ENCODE results near the gene NAGPA.
A peak's percentile ranks its signal among the peaks of the same experiment; 100 is the strongest.

NAGPA gene

GRCh38 chr16:5073279-5073629 is 39.5 kb upstream of the NAGPA start:
- Histone ChIP-seq H3K4me1 (ENCODE audit: control insufficient read depth in 1 of 2, insufficient read depth in 1 of 2, low read depth in 1 of 2, low read length in 1 of 2) (peaks cover 14 to 18% of the 10 kb centered on the region in 2 experiments), H3K9me3 (no peaks in the 10 kb centered on the region), H3K4me3 (ENCODE audit: low read depth in 1 of 2, low read length in 1 of 2) (no peak overlapping the region), H3K36me3 (peaks cover 19% of the 10 kb centered on the region), H3K27me3 (peaks cover 6% of the 10 kb centered on the region), H3K27ac (no peak overlapping the region)
- TF ChIP-seq CTCF (IDR thresholded peaks at IDR 0.05): no peak

GRCh38 chr16:5072334-5073278 is 38.9 kb upstream of the NAGPA start:
- H3K27me3 ChIP-seq: peaks cover 6% of the 10 kb centered on the region
- peaks cover 14 to 18% of the 10 kb centered on the region in 2 experiments for H3K4me1 ChIP-seq (ENCODE audit: control insufficient read depth in 1 of 2, insufficient read depth in 1 of 2, low read depth in 1 of 2, low read length in 1 of 2)
- no peak for TF ChIP-seq CTCF (IDR thresholded peaks at IDR 0.05)
- H3K4me3 ChIP-seq (ENCODE audit: low read depth in 1 of 2, low read length in 1 of 2): peak overlapping the region; percentile 73 to 75
- H3K36me3 ChIP-seq: peaks cover 13% of the 10 kb centered on the region
- H3K27ac ChIP-seq: peak overlapping the region; percentile 69
- no peaks in the 10 kb centered on the region for H3K9me3 ChIP-seq

- Histone ChIP-seq H3K27me3 (peaks cover 6% of the 10 kb centered on the region), H3K4me3 (ENCODE audit: low read depth in 1 of 2, low read length in 1 of 2) (peak within 1 kb of the TSS; percentile 73 to 75), H3K9me3 (no peaks in the 10 kb centered on the region), H3K36me3 (peaks cover 13% of the 10 kb centered on the region), H3K4me1 (ENCODE audit: control insufficient read depth in 1 of 2, insufficient read depth in 1 of 2, low read depth in 1 of 2, low read length in 1 of 2) (peaks cover 14 to 18% of the 10 kb centered on the region in 2 experiments), H3K27ac (peak within 1 kb of the TSS; percentile 69)
- TF ChIP-seq CTCF (IDR thresholded peaks at IDR 0.05): no peak
Measured at GRCh38 chr16:5071681-5072333, 38.1 kb upstream of the NAGPA start, which contains the start of gene ALG1. TSS of gene ALG1 (plus strand) at chr16:5071843. CDS start at chr16:5071850, 7 bp downstream.

GRCh38 chr16:5071341-5071680 is 37.6 kb upstream of the NAGPA start:
- H3K4me3 ChIP-seq (ENCODE audit: low read depth in 1 of 2, low read length in 1 of 2): peak overlapping the region; percentile 73 to 75
- peaks cover 11% of the 10 kb centered on the region for H3K36me3 ChIP-seq
- peaks cover 14 to 18% of the 10 kb centered on the region in 2 experiments for H3K4me1 ChIP-seq (ENCODE audit: control insufficient read depth in 1 of 2, insufficient read depth in 1 of 2, low read depth in 1 of 2, low read length in 1 of 2)
- peaks cover 6% of the 10 kb centered on the region for H3K27me3 ChIP-seq
- H3K9me3 ChIP-seq: no peaks in the 10 kb centered on the region
- peak overlapping the region; percentile 69 for H3K27ac ChIP-seq
- no peak for TF ChIP-seq CTCF (IDR thresholded peaks at IDR 0.05)

GRCh38 chr16:5070431-5071186 is 36.9 kb upstream of the NAGPA start:
- Histone ChIP-seq H3K36me3 (peaks cover 4% of the 10 kb centered on the region), H3K27ac (no peak overlapping the region), H3K4me3 (ENCODE audit: low read depth in 1 of 2, low read length in 1 of 2) (no peak overlapping the region), H3K27me3 (peaks cover 11% of the 10 kb centered on the region), H3K4me1 (ENCODE audit: control insufficient read depth in 1 of 2, insufficient read depth in 1 of 2, low read depth in 1 of 2, low read length in 1 of 2) (peaks cover 14 to 18% of the 10 kb centered on the region in 2 experiments), H3K9me3 (no peaks in the 10 kb centered on the region)
- no peak for TF ChIP-seq CTCF (IDR thresholded peaks at IDR 0.05)
